Heart left ventricle (tissue), 13 donors: ENCODE measurements around the gene EFHC1.

Experiments
- CTCF ChIP-seq, 12 donors: fragments of 200-600 bp; sonication (generic) in 4 of 12; IDR thresholded peaks; one replicate each; pipeline versions ENCODE4 v1.5.0 to v1.8.0; 2018 to 2022; ENCODE audit warnings: antibody characterized with exemption in 12 of 12, mild to moderate bottlenecking in 5 of 12
- POLR2A ChIP-seq, 2 donors: fragments of 450-650 bp; IDR thresholded peaks; one replicate each; pipeline ENCODE4 v1.6.1; 2017; ENCODE audit warnings: antibody characterized with exemption in 2 of 2, mild to moderate bottlenecking in 2 of 2, moderate library complexity in 2 of 2
- donor health status: ischemic (EF 13 %, LVEDD 7.1; RV severe dilation, severe dysfunction).
- donor health status: DM: no; HTN: yes; CAD: no.
- donor health status: DM: no; HTN: no; CAD: no.
- donor health status: ischemic (EF 25% LVEDD 6.9; RV normal size, moderate dysfunction).
- donor health status: ischemic (EF 25% LVEDD 5.7; RV mildly dilated, moderate dysfunction).
- donor health status: ischemic (EF 35%, LVEDD 5.7; RV mildly dilated, moderate dysfunction).
- donor health status: nonischemic (EF 11% LVEDD 7.7; RV severe dilation, severe dysfunction).
- donor health status: DM: yes; HTN: yes; CAD: no.
- donor health status: PGD.
- donor health status: ischemic (EF 29% LVEDD 5.4; RV normal size, mild dysfunction).
- donor health status: nonischemic (EF 23%, LVEDD 6.1; RV moderate dilation, normal function).

GRCh38 chr6:52517502-52518278 lies 97.5 kb downstream of the EFHC1 start:
- peak in 1 of 2 donors; percentile 41 for TF ChIP-seq POLR2A (IDR thresholded peaks at IDR 0.05)
- no peak for TF ChIP-seq CTCF (IDR thresholded peaks at IDR 0.05)
